ENCODE measurements around the gene KRT38.
"Not testable (repeated sequence)": the region's sequence is repeated elsewhere in the genome, so short reads cannot be mapped to it uniquely, and the experiment has no call there.

The KRT38 gene

GRCh38 chr17:41457676-41458075, 16.9 kb upstream of the KRT38 start:
- no peak for DNase-seq

DNA sequence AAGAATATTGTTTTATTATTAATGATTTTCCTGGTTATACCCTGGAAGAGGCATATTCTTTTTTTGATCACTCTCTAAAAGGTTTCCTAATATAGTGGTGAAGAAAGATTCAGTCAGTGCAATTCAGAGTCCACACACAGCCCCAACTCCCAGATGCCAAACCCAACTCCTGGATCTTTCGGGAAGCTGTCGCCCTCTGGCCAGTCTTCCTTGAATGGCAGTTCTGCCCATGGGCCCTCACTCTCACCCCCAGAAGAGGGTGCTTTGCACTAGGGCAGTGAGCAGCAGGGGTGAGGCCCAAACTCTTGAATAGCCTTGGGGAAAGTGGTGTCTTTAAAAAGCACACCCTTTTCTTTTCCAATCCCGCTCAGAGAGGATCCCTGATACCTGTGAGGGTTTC, 15.4 kb upstream of the KRT38 start:
- DNase-seq, result no peak

GRCh38 chr17:41455236-41455635, 14.5 kb upstream of the KRT38 start:
- no peak for DNase-seq

- DNase-seq, result no peak
These were observed 12.3 kb upstream of the KRT38 start for GRCh38 chr17:41453066-41453465.

GRCh38 chr17:41452281-41452680, 11.5 kb upstream of the KRT38 start:
- no peak for DNase-seq

DNA sequence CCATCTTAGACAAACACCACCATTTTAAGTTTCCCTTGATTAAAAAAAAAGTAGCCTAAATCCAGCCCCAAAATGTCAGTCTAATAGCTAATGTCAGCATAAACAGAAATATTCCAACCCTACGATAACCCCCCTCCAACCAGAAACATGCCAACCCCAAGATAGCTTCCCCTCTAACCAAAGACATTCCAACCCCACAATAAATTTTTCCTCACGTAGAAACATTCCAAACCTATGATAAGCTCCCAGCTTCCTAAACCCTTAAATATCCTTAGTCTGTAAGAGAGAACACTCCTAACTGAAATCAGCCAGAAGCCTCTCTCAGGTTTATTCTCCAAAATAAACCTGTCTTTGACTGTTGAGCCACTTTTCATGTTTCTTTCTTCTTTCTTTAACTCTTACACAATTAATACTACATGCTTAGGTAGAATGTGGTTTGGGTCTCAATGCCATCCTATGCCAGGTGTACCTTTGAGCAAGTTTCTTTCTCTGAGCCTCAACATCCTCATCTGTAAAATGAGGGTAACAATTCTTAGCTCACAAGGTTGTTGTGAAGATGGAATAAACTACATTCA, 10.5 kb upstream of the KRT38 start:
- no peak for DNase-seq

GRCh38 chr17:41449008-41449407, 8.2 kb upstream of the KRT38 start:
- DNase-seq, result no peak

GRCh38 chr17:41448506-41448905, 7.7 kb upstream of the KRT38 start:
- no peak for DNase-seq

- no peak for DNase-seq
These were observed 6.0 kb upstream of the KRT38 start for GRCh38 chr17:41446806-41447205.

GRCh38 chr17:41444640-41445039, 3.9 kb upstream of the KRT38 start:
- no peak for DNase-seq

DNA sequence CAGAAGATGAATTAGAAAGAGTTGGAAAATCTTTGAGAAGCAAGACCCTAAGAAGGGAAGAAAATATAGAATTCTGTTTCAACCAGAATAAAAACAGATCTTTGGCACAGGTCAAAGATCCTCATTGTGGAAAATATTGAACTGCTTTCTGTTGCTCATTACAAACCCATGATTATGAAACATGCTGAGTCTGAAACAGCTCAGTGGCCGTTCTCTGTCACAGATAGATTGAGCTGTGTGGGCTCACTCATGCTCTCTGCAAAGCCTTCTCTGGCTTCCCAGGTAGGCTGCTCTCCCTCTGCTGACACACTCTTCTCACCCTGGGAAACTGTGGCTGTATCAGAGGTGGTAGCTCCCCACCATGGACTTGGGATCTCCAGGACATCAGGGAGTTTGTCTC, 3.4 kb upstream of the KRT38 start:
- DNase-seq, result no peak

- no peak for DNase-seq
These were observed 2.0 kb upstream of the KRT38 start for GRCh38 chr17:41442739-41443138.

- DNase-seq, result no peak
These were observed 1.4 kb downstream of the KRT38 start for GRCh38 chr17:41439375-41439774.

DNA sequence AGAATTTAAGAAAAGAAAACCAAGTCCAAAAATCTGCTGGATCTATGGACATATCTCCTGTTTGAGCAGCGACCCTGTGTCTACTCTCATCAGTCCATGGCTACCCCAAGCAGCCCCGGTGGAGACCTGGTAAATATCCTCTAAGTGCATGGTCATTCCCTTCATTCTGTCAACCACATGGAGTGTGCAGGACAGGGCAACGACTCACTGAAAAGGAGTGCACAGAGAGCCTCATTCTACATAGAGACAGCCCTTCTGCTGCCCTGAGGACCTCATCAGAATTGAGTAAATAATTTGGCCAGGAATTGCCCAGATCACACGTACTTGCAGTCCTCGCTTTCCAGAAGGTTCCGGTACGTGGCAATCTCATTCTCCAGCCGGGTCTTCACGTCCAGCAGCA, 3.0 kb downstream of the KRT38 start:
- DNase-seq, result no peak

GRCh38 chr17:41437254-41437653, 3.5 kb downstream of the KRT38 start:
- DNase-seq, result no peak

- DNase-seq, result no peak
These were observed 6.4 kb downstream of the KRT38 start for GRCh38 chr17:41434415-41434814.

GRCh38 chr17:41434005-41434404, 6.8 kb downstream of the KRT38 start:
- no peak for DNase-seq

GRCh38 chr17:41433586-41433985, 7.2 kb downstream of the KRT38 start:
- DNase-seq, result no peak

DNA sequence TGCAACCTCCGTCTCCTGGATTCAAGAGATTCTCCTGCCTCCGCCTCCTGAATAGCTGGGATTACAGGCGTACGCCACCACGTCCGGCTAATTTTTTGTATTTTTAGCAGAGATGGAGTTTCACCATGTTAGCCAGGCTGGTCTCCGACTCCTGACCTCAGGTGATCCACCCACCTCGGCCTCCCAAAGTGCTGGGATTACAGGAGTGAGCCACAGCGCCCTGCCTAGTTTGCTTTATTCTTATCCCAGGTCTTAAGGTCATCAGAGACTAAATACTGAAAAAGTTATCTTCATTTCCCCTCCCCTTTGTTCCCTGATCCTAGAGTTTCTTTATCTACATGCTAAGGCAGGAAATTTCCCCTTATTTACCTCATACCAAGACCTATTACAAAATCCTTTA, 10.4 kb downstream of the KRT38 start:
- not testable (repeated sequence) for DNase-seq

DNA sequence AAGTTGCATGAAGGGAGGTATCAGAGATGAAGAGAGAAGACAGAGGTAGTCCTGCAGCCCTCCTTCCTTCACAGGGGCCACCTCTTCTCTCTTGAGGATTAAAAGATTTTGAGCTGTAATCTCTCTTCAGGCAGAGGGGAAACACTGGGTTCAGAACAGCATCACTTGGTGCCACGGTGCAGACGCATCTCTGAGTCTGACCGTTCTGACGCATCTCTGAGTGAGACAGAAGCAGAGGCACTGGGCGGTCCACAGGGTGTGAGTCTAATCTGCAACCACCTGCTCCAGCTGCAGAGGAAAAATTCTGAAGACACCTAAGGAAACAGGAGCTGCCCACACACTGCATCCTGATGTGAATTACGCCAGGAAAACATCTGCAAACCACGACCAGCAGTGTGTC, 11.1 kb downstream of the KRT38 start:
- no peak for DNase-seq

DNA sequence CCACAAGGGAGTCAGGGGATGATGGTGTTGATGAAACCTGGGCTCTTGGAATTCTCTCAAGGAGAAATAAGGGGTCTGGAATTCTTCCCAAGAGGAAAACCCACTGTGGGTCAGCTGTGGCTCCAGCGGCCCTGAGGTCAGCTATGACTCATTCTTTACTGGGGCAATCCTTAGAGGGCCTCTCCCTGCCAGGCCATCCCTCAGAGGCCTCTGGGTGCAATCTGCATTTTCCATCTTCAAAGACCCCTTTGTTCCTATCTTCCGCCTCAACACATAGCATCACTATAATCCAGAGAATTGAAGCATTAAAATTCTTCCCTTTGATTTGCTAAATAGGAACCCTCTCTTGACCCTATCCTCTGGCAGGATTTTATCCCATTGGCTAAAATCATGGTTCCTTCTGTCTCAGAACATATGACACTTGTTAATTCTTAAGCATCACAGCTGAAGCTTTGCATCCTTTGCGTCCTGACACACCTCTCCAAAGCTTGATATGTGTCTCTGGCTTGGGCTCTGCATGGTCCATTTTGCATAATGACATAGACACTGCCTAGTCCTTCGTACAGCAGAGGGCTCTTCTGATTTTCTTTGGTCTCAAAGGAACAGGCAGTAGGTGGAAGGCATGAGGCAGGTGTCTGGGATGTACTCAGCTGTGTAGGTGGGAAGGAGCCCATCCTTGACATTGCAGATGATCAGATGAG, 12.0 kb downstream of the KRT38 start:
- no peak for DNase-seq

DNA sequence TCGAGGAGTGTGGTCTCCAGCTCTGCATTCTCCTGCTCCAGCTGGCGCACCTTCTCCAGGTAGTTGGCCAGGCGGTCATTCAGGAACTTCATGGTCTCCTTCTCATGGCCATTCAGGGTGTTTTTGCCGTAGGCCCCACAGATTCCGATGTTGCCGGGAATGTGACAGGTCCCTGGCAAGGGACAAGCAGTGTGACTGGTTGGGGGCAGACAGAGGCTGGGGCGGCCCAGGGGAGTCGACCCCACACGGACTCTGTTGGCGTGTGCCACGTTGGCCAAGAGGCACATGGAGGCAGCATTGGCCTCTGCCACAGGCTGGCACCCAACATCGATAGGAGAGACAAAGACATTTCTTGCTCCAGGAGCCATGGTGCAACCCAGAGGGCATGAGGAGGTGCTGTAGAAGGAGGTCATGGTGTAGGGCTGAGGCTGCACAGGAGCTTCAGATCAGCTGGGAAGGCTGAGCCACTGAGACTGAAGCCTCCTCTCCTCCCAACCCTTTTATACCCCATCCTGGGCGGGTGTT, 16.6 kb downstream of the KRT38 start, which contains the start of gene KRT37:
TSS of gene KRT37 (minus strand) at position 475 of the 525 bp plus-strand sequence. CDS start at position 413, 62 bp downstream.
- DNase-seq, result no peak

GRCh38 chr17:41422586-41422985, 18.2 kb downstream of the KRT38 start:
- DNase-seq, result not testable (repeated sequence)

- DNase-seq, result no peak
These were observed 19.2 kb downstream of the KRT38 start for GRCh38 chr17:41421617-41422016.

- no peak for DNase-seq
These were observed 19.7 kb downstream of the KRT38 start for GRCh38 chr17:41421116-41421515.

Measured in right hindlimb (tissue), 1 donor.